Body of pancreas (tissue), 4 donors: ENCODE results near the gene FAM107B.

Experiments used
- CTCF ChIP-seq, 7 experiments: fragments of 450-650 bp in 4 of 7; fragments of 200-600 bp in 3 of 7; sonication (generic) in 3 of 7; IDR thresholded peaks; one replicate each; pipeline ENCODE4 v1.5.1; 2016 to 2019; ENCODE audit warnings: antibody characterized with exemption in 7 of 7
- POLR2A ChIP-seq, 3 donors: fragments of 450-650 bp; IDR thresholded peaks; one replicate each; pipeline ENCODE4 v1.6.1; 2016; ENCODE audit warnings: antibody characterized with exemption in 3 of 3, mild to moderate bottlenecking in 2 of 3

GRCh38 chr10:14671386-14671831, 103.3 kb downstream of the FAM107B start:
- TF ChIP-seq CTCF (IDR thresholded peaks at IDR 0.05) (no peak), POLR2A (IDR thresholded peaks at IDR 0.05) (no peak)
